Activated T-cell treated with anti-CD3 and anti-CD28 coated beads for 1 hour (primary cell): ENCODE results near the gene FAM131A.

Experiments used
- DNase-seq: peaks from one replicate; pipeline ENCODE4 v3.0.0-alpha.2; 2020; ENCODE audit warnings: low read depth

The FAM131A gene

GRCh38 chr3:184341925-184342324 lies 4.5 kb downstream of the FAM131A start:
- DNase-seq = no peak

GRCh38 chr3:184343200-184343876 lies 5.9 kb downstream of the FAM131A start:
- DNase-seq = no peak

- DNase-seq = no peak
Measured at GRCh38 chr3:184344579-184345316, 7.3 kb downstream of the FAM131A start.

- DNase-seq = no peak
Measured at GRCh38 chr3:184345317-184346144, 8.1 kb downstream of the FAM131A start.

- no peak for DNase-seq
Measured at GRCh38 chr3:184346480-184347190, 9.2 kb downstream of the FAM131A start.

- no peak for DNase-seq
Measured at GRCh38 chr3:184347321-184348056, 10.1 kb downstream of the FAM131A start.

GRCh38 chr3:184348057-184348382 lies 10.6 kb downstream of the FAM131A start:
- no peak for DNase-seq

- no peak for DNase-seq
Measured at GRCh38 chr3:184349563-184350470, 12.4 kb downstream of the FAM131A start.

GRCh38 chr3:184350618-184351017 lies 13.2 kb downstream of the FAM131A start:
- DNase-seq = no peak

GRCh38 chr3:184351511-184352148 lies 14.2 kb downstream of the FAM131A start:
- no peak for DNase-seq

- DNase-seq = no peak
Measured at GRCh38 chr3:184352149-184352785, 14.9 kb downstream of the FAM131A start.

- DNase-seq = no peak
Measured at GRCh38 chr3:184352897-184353545, 15.6 kb downstream of the FAM131A start.

GRCh38 chr3:184353546-184353941 lies 16.1 kb downstream of the FAM131A start:
- DNase-seq = no peak

- DNase-seq = peak; percentile 63
Measured at GRCh38 chr3:184354121-184354728, 16.8 kb downstream of the FAM131A start.

- DNase-seq = no peak
Measured at GRCh38 chr3:184354754-184355153, 17.4 kb downstream of the FAM131A start.

GRCh38 chr3:184355261-184356040 lies 18.1 kb downstream of the FAM131A start:
- DNase-seq = no peak

GRCh38 chr3:184357248-184358123 lies 20.1 kb downstream of the FAM131A start:
- no peak for DNase-seq
